Osteocyte (in vitro differentiated cells): ENCODE data around the gene MORN4. TPM values are rescaled to one million over a fixed set of nuclear protein-coding genes. Genes with fewer than 3 reads are reported as not detected.
A peak's percentile ranks its signal among the peaks of the same experiment; 100 is the strongest.

Experiments
- DNase-seq: peaks from one replicate; pipeline ENCODE4 v3.0.0; 2021; ENCODE audit warnings: mixed read lengths; ENCODE audit not compliant: unreplicated experiment; ENCODE audit errors: extremely low spot score
- H3K27ac Mint-ChIP-seq: one replicate; pipeline ENCODE4 v1.8.0; 2021; ENCODE audit warnings: mild to moderate bottlenecking, mixed read lengths; ENCODE audit not compliant: unreplicated experiment
- H3K27me3 Mint-ChIP-seq: one replicate; pipeline ENCODE4 v1.8.0; 2021; ENCODE audit warnings: mixed read lengths; ENCODE audit not compliant: unreplicated experiment
- H3K36me3 Mint-ChIP-seq: one replicate; pipeline ENCODE4 v1.8.0; 2021; ENCODE audit warnings: mixed read lengths; ENCODE audit not compliant: unreplicated experiment
- H3K4me1 Mint-ChIP-seq: one replicate; pipeline ENCODE4 v1.8.0; 2021; ENCODE audit warnings: mixed read lengths; ENCODE audit not compliant: unreplicated experiment
- H3K4me3 Mint-ChIP-seq: one replicate; pipeline ENCODE4 v1.8.0; 2021; ENCODE audit warnings: mild to moderate bottlenecking, moderate library complexity, mixed read lengths; ENCODE audit not compliant: unreplicated experiment
- H3K9me3 Mint-ChIP-seq: one replicate; pipeline ENCODE4 v1.8.0; 2021; ENCODE audit warnings: mixed read lengths; ENCODE audit not compliant: unreplicated experiment
- CTCF ChIP-seq: fragments of 200-600 bp; sonication (generic); IDR thresholded peaks from 2 replicates; pipeline ENCODE4 v1.5.0; 2021; ENCODE audit warnings: antibody characterized with exemption, mild to moderate bottlenecking, moderate library complexity
- total RNA-seq: library from RNA; stranded (reverse); gene quantifications from 2 replicates; pipeline ENCODE4 v1.2.1, GENCODE V29; 2021

The MORN4 gene
- total RNA-seq, 1 donor from 2014 or later = 13.3 TPM

- no peaks in the 10 kb centered on the region for H3K36me3 Mint-ChIP-seq
- no peak overlapping the region for H3K4me3 Mint-ChIP-seq
- DNase-seq = no peak
- H3K4me1 Mint-ChIP-seq = peaks cover 32% of the 10 kb centered on the region
- no peak overlapping the region for H3K27ac Mint-ChIP-seq
- no peaks in the 10 kb centered on the region for H3K9me3 Mint-ChIP-seq
- H3K27me3 Mint-ChIP-seq = no peaks in the 10 kb centered on the region
- no peak for TF ChIP-seq CTCF
Measured at GRCh38 chr10:97598407-97599271, 34.7 kb downstream of the MORN4 start.

- no peak for DNase-seq
- H3K27ac Mint-ChIP-seq = peak overlapping the region; percentile 91
- H3K27me3 Mint-ChIP-seq = no peaks in the 10 kb centered on the region
- no peaks in the 10 kb centered on the region for H3K9me3 Mint-ChIP-seq
- no peak overlapping the region for H3K4me3 Mint-ChIP-seq
- no peaks in the 10 kb centered on the region for H3K36me3 Mint-ChIP-seq
- TF ChIP-seq CTCF = no peak
- H3K4me1 Mint-ChIP-seq = peaks cover 36% of the 10 kb centered on the region
Measured at GRCh38 chr10:97597778-97598177, 35.5 kb downstream of the MORN4 start.

GRCh38 chr10:97596101-97597082, 36.9 kb downstream of the MORN4 start:
- H3K9me3 Mint-ChIP-seq = no peaks in the 10 kb centered on the region
- H3K36me3 Mint-ChIP-seq = no peaks in the 10 kb centered on the region
- H3K27me3 Mint-ChIP-seq = no peaks in the 10 kb centered on the region
- H3K4me3 Mint-ChIP-seq = no peak overlapping the region
- H3K27ac Mint-ChIP-seq = peak overlapping the region; percentile 91
- H3K4me1 Mint-ChIP-seq = peaks cover 34% of the 10 kb centered on the region
- DNase-seq = no peak
- no peak for TF ChIP-seq CTCF

- H3K4me1 Mint-ChIP-seq = peaks cover 36% of the 10 kb centered on the region
- peak overlapping the region; percentile 21 for H3K27ac Mint-ChIP-seq
- no peak for DNase-seq
- TF ChIP-seq CTCF = no peak
- H3K27me3 Mint-ChIP-seq = no peaks in the 10 kb centered on the region
- no peak overlapping the region for H3K4me3 Mint-ChIP-seq
- no peaks in the 10 kb centered on the region for H3K9me3 Mint-ChIP-seq
- H3K36me3 Mint-ChIP-seq = no peaks in the 10 kb centered on the region
Measured at GRCh38 chr10:97593421-97593820, 39.9 kb downstream of the MORN4 start.
